Left ventricle myocardium inferior (tissue), 1 donor: Measurements from ENCODE around the gene KCNIP2. TPM values are rescaled to one million over a fixed set of nuclear protein-coding genes. Genes with fewer than 3 reads are reported as not detected.

Source experiments
- DNase-seq: peaks from one replicate; pipeline ENCODE4 v3.0.0-alpha.2; 2020
- H3K27ac ChIP-seq: fragments of 200-600 bp; replicated peaks from 2 replicates; pipeline ENCODE4 v1.8.0; 2021
- H3K27me3 ChIP-seq: fragments of 200-600 bp; 2 replicates; pipeline ENCODE4 v1.8.0; 2021; ENCODE audit warnings: low read depth
- H3K36me3 ChIP-seq: fragments of 200-600 bp; 2 replicates; pipeline ENCODE4 v1.8.0; 2021
- H3K4me1 ChIP-seq: fragments of 200-600 bp; 2 replicates; pipeline ENCODE4 v1.8.0; 2021
- H3K4me3 ChIP-seq: fragments of 200-600 bp; 2 replicates; pipeline ENCODE4 v1.8.0; 2021; ENCODE audit warnings: mild to moderate bottlenecking, moderate library complexity
- H3K9me3 ChIP-seq: fragments of 200-600 bp; replicated peaks from 2 replicates; pipeline ENCODE4 v1.8.0; 2021
- CTCF ChIP-seq: fragments of 200-600 bp; IDR thresholded peaks from 2 replicates; pipeline ENCODE4 v1.8.0; 2021; ENCODE audit warnings: antibody characterized with exemption, mild to moderate bottlenecking, borderline replicate concordance
- intact Hi-C: fragments of 100-400 bp; cut with micrococcal nuclease; formaldehyde crosslinking; loops from one replicate; pipeline ENCODE4 v1.11.0; 2022
- long read RNA-seq: library from polyadenylated mRNA; unstranded; transcript quantifications from one replicate; pipeline ENCODE4 v2.0.0, GENCODE V29; 2021
- total RNA-seq: library from RNA; stranded (reverse); fragmentation: NEBNext Ultra II Directional; extraction: Animal tissue kit (Norgen Biotek cat#: 25700); gene quantifications from one replicate; pipeline ENCODE4 v1.2.1, GENCODE V29; 2021
- donor health status: DM: no; HTN: yes; CAD: no; lungs with severe emphysema.

The KCNIP2 gene
- 29.2 TPM for total RNA-seq
- long read RNA-seq, transcript KCNIP2-202 (8 exons, 663 nt): major isoform, 32 of 54 reads
- long read RNA-seq, partial matches to known transcripts: 0 of 54 reads
- long read RNA-seq, other reads (novel, unspliced or antisense): 13 of 54 reads

DNA sequence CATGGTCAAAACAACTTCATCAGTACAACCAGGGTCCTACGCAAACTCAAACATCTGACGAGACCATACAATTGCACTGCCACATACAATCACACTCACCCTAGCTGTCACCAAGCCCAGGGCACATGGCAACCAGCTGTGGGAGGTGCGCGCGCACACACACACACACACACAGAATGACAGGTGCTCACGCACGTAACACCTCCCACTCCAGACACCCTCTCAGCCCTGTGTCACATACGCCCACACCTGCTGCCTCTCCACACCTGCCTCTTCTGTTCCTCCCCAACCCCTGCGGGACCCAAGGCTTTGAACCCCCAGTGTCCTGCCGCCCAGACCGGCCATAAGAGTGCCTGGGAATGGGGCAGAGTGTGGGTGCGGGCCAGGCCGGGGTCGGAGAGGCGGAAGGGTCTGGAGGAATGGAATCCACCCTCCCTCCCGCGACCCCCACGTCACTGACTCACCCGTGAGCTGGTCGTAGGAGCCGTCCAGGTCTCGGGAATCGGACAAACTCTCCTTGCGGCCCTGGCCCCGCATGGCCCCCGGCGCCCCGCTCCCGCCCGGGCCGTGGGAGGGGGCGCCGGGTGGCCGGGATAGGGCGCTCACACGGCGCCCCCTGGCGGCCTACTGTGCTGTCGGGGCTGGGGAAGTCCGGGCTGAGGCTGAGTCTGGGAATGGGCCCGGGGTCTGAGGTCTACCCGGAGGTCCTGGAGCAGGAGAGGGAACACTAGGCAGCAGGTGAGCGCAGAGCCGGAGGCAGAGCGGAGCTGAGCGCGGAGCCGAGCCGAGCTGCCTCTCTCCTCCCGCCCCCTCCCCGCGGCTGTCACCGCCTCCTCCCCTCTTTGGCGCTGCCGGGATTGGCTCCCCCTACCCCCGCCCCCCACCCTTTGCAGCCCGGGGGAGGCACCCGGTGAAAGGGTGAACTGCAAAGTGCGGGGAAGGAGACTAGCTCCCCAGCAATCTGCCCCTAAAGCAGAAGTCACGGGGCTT is at the start of gene KCNIP2:
Gene KCNIP2, minus strand, starts transcription at position 769 of the 990 bp plus-strand sequence. Its CDS starts 232 bp downstream, at position 537.
- Histone ChIP-seq H3K36me3 (peaks cover 27% of the 10 kb centered on the region), H3K4me1 (peaks cover 72% of the 10 kb centered on the region), H3K27ac (peak within 1 kb of the TSS; percentile 86), H3K4me3 (peak within 1 kb of the TSS; percentile 72), H3K27me3 (no peaks in the 10 kb centered on the region), H3K9me3 (no peaks in the 10 kb centered on the region)
- TF ChIP-seq CTCF: peak; percentile 66
- intact Hi-C loops: loop anchor here (10.0 kb wide), 1 partner anchor 161 kb away; no protein-coding TSS in a partner anchor
- peak; percentile 62 for DNase-seq

- peak overlapping the region; percentile 86 for H3K27ac ChIP-seq
- no peak overlapping the region for H3K4me3 ChIP-seq
- peaks cover 70% of the 10 kb centered on the region for H3K4me1 ChIP-seq
- no peaks in the 10 kb centered on the region for H3K27me3 ChIP-seq
- intact Hi-C loops: no loop called here
- no peak for DNase-seq
- peaks cover 4% of the 10 kb centered on the region for H3K36me3 ChIP-seq
- H3K9me3 ChIP-seq: no peaks in the 10 kb centered on the region
- TF ChIP-seq CTCF: no peak
Observed at GRCh38 chr10:101892782-101893391, 49.3 kb upstream of the KCNIP2 start.

- Histone ChIP-seq H3K4me3 (no peak overlapping the region), H3K27ac (peak overlapping the region; percentile 83), H3K36me3 (peaks cover 4% of the 10 kb centered on the region), H3K4me1 (peaks cover 48% of the 10 kb centered on the region), H3K27me3 (no peaks in the 10 kb centered on the region), H3K9me3 (no peaks in the 10 kb centered on the region)
- intact Hi-C loops: loop anchor here (5.0 kb wide), 1 partner anchor 78 kb away; no protein-coding TSS in a partner anchor
- peak; percentile 73 for DNase-seq
- peak; percentile 83 for TF ChIP-seq CTCF
Observed at GRCh38 chr10:101889256-101890210, 45.9 kb upstream of the KCNIP2 start.

- no peak for DNase-seq
- H3K27ac ChIP-seq: peak overlapping the region; percentile 83
- H3K36me3 ChIP-seq: peaks cover 4% of the 10 kb centered on the region
- no peak overlapping the region for H3K4me3 ChIP-seq
- H3K27me3 ChIP-seq: no peaks in the 10 kb centered on the region
- no peaks in the 10 kb centered on the region for H3K9me3 ChIP-seq
- intact Hi-C loops: loop anchor here (5.0 kb wide), 1 partner anchor 79 kb away; no protein-coding TSS in a partner anchor
- peaks cover 46% of the 10 kb centered on the region for H3K4me1 ChIP-seq
- TF ChIP-seq CTCF: no peak
Observed at GRCh38 chr10:101888251-101888949, 44.8 kb upstream of the KCNIP2 start.
